Gastrocnemius medialis (tissue), 4 donors: ENCODE measurements around the gene GRPEL2.

ENCODE experiments used
- CTCF ChIP-seq, 5 experiments: fragments of 450-650 bp in 3 of 5; fragments of 200-600 bp in 2 of 5; sonication (generic) in 2 of 5; IDR thresholded peaks in 4 of 5; conservative IDR thresholded peaks in 1 of 5; 1 replicate in 4 of 5; 2 replicates in 1 of 5; pipeline ENCODE4 v1.5.1; 2016 to 2019; ENCODE audit warnings: antibody characterized with exemption in 5 of 5, mild to moderate bottlenecking in 3 of 5, moderate library complexity in 3 of 5
- POLR2A ChIP-seq, 2 donors: fragments of 450-650 bp; IDR thresholded peaks; one replicate each; pipeline ENCODE4 v1.6.1; 2017; ENCODE audit warnings: antibody characterized with exemption in 2 of 2, mild to moderate bottlenecking in 2 of 2, moderate library complexity in 2 of 2

GRCh38 chr5:149356391-149356790 is 11.1 kb downstream of the GRPEL2 start:
- TF ChIP-seq POLR2A (IDR thresholded peaks at IDR 0.05) (no peak), CTCF (IDR thresholded peaks at IDR 0.05 in 4 of 5, conservative IDR thresholded peaks at IDR 0.05 in 1 of 5) (no peak)
